K562 (cell line): ENCODE results near the gene RWDD3. TPM values are rescaled to one million over a fixed set of nuclear protein-coding genes. Genes with fewer than 3 reads are reported as not detected.

Experiments used
- ATF3 ChIP-seq, 2 experiments: fragments of 450-650 bp in 1 of 2; sonication (generic) in 1 of 2; formaldehyde crosslinking in 1 of 2; IDR thresholded peaks in 1 of 2; conservative IDR thresholded peaks in 1 of 2; 2 replicates each; pipeline versions ENCODE4 v1.6.1 to v1.8.1; 2016 to 2023; ENCODE audit warnings: mild to moderate bottlenecking in 2 of 2, moderate library complexity in 2 of 2, inconsistent platforms in 1 of 2, missing genetic modification reagents in 1 of 2
- BHLHE40 ChIP-seq: IDR thresholded peaks from 2 replicates; pipeline ENCODE4 v1.6.1; 2011; ENCODE audit warnings: low read length, improper control_type of control experiment
- CBX3 ChIP-seq, 2 experiments: IDR thresholded peaks; 1 replicate in 1 of 2; 2 replicates in 1 of 2; pipeline ENCODE4 v1.6.1; 2012; ENCODE audit warnings: inconsistent platforms in 2 of 2, low read length in 2 of 2, borderline replicate concordance in 1 of 2, control low read depth in 1 of 2
- ELF1 ChIP-seq: fragments of 200-800 bp; sonication (Bioruptor generic); IDR thresholded peaks from 2 replicates; pipeline ENCODE4 v1.6.1; 2016; ENCODE audit warnings: missing genetic modification characterization, missing compliant biosample characterization
- ELF4 ChIP-seq: fragments of 450-650 bp; formaldehyde crosslinking; IDR thresholded peaks from 2 replicates; pipeline ENCODE4 v1.4.0; 2022; ENCODE audit warnings: missing genetic modification characterization
- FOXA3 ChIP-seq, 2 experiments: fragments of 450-650 bp in 1 of 2; sonication (generic) in 1 of 2; formaldehyde crosslinking; IDR thresholded peaks in 1 of 2; conservative IDR thresholded peaks in 1 of 2; 2 replicates each; pipeline versions ENCODE4 v1.4.0 to v1.8.0; 2020 to 2022; ENCODE audit warnings: mild to moderate bottlenecking in 2 of 2, missing genetic modification reagents in 1 of 2
- GTF2E2 ChIP-seq: fragments of 200-800 bp; sonication (Bioruptor generic); IDR thresholded peaks from 2 replicates; pipeline ENCODE4 v1.6.1; 2016; ENCODE audit warnings: missing genetic modification characterization, missing compliant biosample characterization
- JUNB ChIP-seq: fragments of 450-650 bp; formaldehyde crosslinking; conservative IDR thresholded peaks from 2 replicates; pipeline ENCODE4 v1.4.0; 2020; ENCODE audit warnings: mild to moderate bottlenecking
- KLF1 ChIP-seq: fragments of 450-650 bp; IDR thresholded peaks from 2 replicates; pipeline ENCODE4 v1.6.1; 2016; ENCODE audit warnings: missing genetic modification characterization, missing compliant biosample characterization
- MAZ ChIP-seq, 2 experiments: fragments of 450-650 bp in 1 of 2; sonication (generic) in 1 of 2; formaldehyde crosslinking; IDR thresholded peaks in 1 of 2; conservative IDR thresholded peaks in 1 of 2; 2 replicates each; pipeline versions ENCODE4 v1.4.0 to v1.5.0; 2020; ENCODE audit warnings: mild to moderate bottlenecking in 1 of 2, missing genetic modification reagents in 1 of 2
- NEUROD1 ChIP-seq: fragments of 150-350 bp; IDR thresholded peaks from 2 replicates; pipeline ENCODE4 v1.6.1; 2014; ENCODE audit warnings: borderline replicate concordance, low read length, low read depth; ENCODE audit not compliant: partially characterized antibody
- PRMT5 ChIP-seq: sonication (generic); formaldehyde crosslinking; IDR thresholded peaks from 2 replicates; pipeline ENCODE4 v1.5.0; 2020; ENCODE audit warnings: missing genetic modification reagents
- RBFOX2 ChIP-seq: fragments of 200-400 bp; formaldehyde crosslinking; IDR thresholded peaks from 2 replicates; pipeline ENCODE4 v1.6.1; 2017; ENCODE audit warnings: low read depth, mild to moderate bottlenecking, low read length, moderate library complexity
- RBM14 ChIP-seq: fragments of 200-400 bp; formaldehyde crosslinking; IDR thresholded peaks from 2 replicates; pipeline ENCODE4 v1.6.1; 2018; ENCODE audit warnings: low read depth, mild to moderate bottlenecking, low read length, moderate library complexity, borderline replicate concordance; ENCODE audit not compliant: insufficient read depth
- SLC30A9 ChIP-seq: fragments of 250-450 bp; sonication (Bioruptor Pico); IDR thresholded peaks from 2 replicates; pipeline ENCODE4 v1.8.0; 2022; ENCODE audit warnings: mild to moderate bottlenecking, moderate library complexity
- TOE1 ChIP-seq, 2 experiments: fragments of 450-650 bp in 1 of 2; sonication (generic) in 1 of 2; formaldehyde crosslinking in 1 of 2; IDR thresholded peaks; 2 replicates each; pipeline versions ENCODE4 v1.7.1 to v1.8.0; 2016 to 2022; ENCODE audit warnings: borderline replicate concordance in 2 of 2, mild to moderate bottlenecking in 2 of 2, antibody characterized with exemption in 1 of 2, inconsistent platforms in 1 of 2, low read depth in 1 of 2, missing genetic modification reagents in 1 of 2, moderate library complexity in 1 of 2
- XRCC4 ChIP-seq: IDR thresholded peaks from one replicate; pipeline ENCODE4 v1.6.1; 2011; ENCODE audit not compliant: insufficient read depth, insufficient read length; ENCODE audit errors: extremely low read depth
- XRCC5 ChIP-seq: fragments of 200-400 bp; formaldehyde crosslinking; IDR thresholded peaks from 2 replicates; pipeline ENCODE4 v1.6.1; 2017; ENCODE audit warnings: low read depth, mild to moderate bottlenecking, low read length
- YBX1 ChIP-seq: fragments of 450-650 bp; IDR thresholded peaks from 2 replicates; pipeline ENCODE4 v1.7.1; 2016; ENCODE audit warnings: mild to moderate bottlenecking
- ZNF133 ChIP-seq: fragments of 250-450 bp; sonication (Bioruptor Pico); IDR thresholded peaks from 2 replicates; pipeline ENCODE4 v1.4.0; 2020; ENCODE audit warnings: mild to moderate bottlenecking
- polyA plus RNA-seq, 8 experiments: library from polyadenylated mRNA; depleted of rRNA in 4 of 8; stranded (reverse) in 5 of 8; unstranded in 3 of 8; fragments of >200 nt; fragmentation: Nextera tagmentation in 2 of 8; fragmentation: Illumina TruSeq in 1 of 8; extraction: Ambion mirVana in 2 of 8; extraction: Trizol in 1 of 8; gene quantifications; 2 replicates each; pipeline versions ENCODE4 v1.2.1 to v1.2.3, GENCODE V29; 2011 to 2014; ENCODE audit warnings: inconsistent platforms in 1 of 8, missing spikeins in 1 of 8
- total RNA-seq, 7 experiments: library from RNA; depleted of rRNA in 6 of 7; stranded (reverse); fragments of >200 nt in 6 of 7; fragmentation: Illumina TruSeq in 2 of 7; extraction: Trizol in 2 of 7; gene quantifications; 2 replicates each; pipeline versions ENCODE4 v1.2.1 to v1.2.3, GENCODE V29; 2011 to 2021; ENCODE audit warnings: low replicate concordance in 1 of 7
- TF ChIP-seq, protein P1 (sequence below): sonication (generic); formaldehyde crosslinking; IDR thresholded peaks from 2 replicates; pipeline ENCODE4 v1.8.1; 2023; ENCODE audit warnings: mild to moderate bottlenecking, missing genetic modification reagents, moderate library complexity
- TF ChIP-seq, protein P2 (sequence below): sonication (generic); formaldehyde crosslinking; IDR thresholded peaks from 2 replicates; pipeline ENCODE4 v1.8.0; 2022; ENCODE audit warnings: mild to moderate bottlenecking, missing genetic modification reagents

Gene RWDD3
- total and polyA plus RNA-seq, 9 of the 15 experiments (the other 6 are each of a cell fraction or from before 2014, with no cell fraction given), result 21.6 to 65.0 (median 34.9) TPM

DNA sequence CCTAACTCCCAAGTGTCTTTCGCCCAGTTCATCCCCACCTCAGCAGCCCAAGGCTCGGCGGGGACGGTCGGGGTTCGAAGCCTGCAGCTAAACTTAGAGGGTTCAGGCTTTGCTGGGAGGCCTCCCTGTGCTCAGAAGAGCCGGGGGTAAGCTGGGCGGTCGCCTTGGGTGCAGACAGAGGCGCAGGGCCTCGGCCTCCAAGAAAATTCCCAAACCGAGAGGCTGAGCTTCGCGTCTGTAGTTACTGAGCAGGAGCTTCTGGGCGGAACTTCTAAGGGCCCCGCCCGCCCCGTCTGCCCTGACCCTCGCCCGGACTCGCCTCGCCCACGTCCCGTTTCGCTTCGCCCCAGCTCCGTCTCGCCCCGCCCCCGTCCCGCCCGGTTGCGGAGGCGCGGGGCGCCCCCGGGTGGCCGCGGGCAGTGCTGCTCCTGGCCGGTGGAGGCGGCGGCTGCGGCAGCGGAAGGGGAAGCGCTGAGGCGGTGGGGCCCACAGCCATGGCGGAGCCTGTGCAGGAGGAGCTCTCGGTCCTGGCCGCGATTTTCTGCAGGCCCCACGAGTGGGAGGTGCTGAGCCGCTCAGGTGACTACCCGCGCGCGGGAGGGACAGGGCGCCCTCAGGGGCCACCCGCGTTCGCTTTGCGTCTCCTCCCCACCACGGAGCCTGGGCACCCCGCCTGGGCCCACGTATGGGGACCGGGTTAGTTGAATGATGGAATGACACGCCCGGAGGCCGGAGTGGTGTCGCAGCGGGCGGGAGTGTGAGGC, at the start of gene RWDD3 (continued):
- TF ChIP-seq, protein P1, sequence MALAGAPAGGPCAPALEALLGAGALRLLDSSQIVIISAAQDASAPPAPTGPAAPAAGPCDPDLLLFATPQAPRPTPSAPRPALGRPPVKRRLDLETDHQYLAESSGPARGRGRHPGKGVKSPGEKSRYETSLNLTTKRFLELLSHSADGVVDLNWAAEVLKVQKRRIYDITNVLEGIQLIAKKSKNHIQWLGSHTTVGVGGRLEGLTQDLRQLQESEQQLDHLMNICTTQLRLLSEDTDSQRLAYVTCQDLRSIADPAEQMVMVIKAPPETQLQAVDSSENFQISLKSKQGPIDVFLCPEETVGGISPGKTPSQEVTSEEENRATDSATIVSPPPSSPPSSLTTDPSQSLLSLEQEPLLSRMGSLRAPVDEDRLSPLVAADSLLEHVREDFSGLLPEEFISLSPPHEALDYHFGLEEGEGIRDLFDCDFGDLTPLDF (CRISPR knock-in tag), result no peak
- TF ChIP-seq, protein P2, sequence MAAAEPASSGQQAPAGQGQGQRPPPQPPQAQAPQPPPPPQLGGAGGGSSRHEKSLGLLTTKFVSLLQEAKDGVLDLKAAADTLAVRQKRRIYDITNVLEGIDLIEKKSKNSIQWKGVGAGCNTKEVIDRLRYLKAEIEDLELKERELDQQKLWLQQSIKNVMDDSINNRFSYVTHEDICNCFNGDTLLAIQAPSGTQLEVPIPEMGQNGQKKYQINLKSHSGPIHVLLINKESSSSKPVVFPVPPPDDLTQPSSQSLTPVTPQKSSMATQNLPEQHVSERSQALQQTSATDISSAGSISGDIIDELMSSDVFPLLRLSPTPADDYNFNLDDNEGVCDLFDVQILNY, result peak; percentile 61; the same call in 1 of the 2 replicates
- TF ChIP-seq JUNB (CRISPR knock-in tag), result no peak
- no peak for TF ChIP-seq GTF2E2
- no peak for TF ChIP-seq YBX1
- TF ChIP-seq NEUROD1, result no peak
- TF ChIP-seq FOXA3 (CRISPR knock-in tag; conservative IDR thresholded peaks at IDR 0.05 in 1 of 2, IDR thresholded peaks at IDR 0.05 in 1 of 2), result peak in 1 of 2 experiments; percentile 80; a peak in 1 of 4 replicates
- TF ChIP-seq MAZ (CRISPR knock-in tag; conservative IDR thresholded peaks at IDR 0.05 in 1 of 2, IDR thresholded peaks at IDR 0.05 in 1 of 2), result peak; percentile 91 to 97
- TF ChIP-seq KLF1 (tag), result no peak
- TF ChIP-seq TOE1 (IDR thresholded peaks at IDR 0.05; ENCODE audit: borderline replicate concordance), result no peak
- TF ChIP-seq TOE1 (CRISPR knock-in tag; IDR thresholded peaks at IDR 0.05; ENCODE audit: borderline replicate concordance, low read depth), result no peak
- TF ChIP-seq XRCC4, result no peak
- no peak for TF ChIP-seq RBM14
- TF ChIP-seq ZNF133 (CRISPR knock-in tag), result no peak
- TF ChIP-seq ELF1, result peak; percentile 70
- TF ChIP-seq CBX3 (IDR thresholded peaks at IDR 0.05; ENCODE audit: borderline replicate concordance in 1 of 2, low read length in 2 of 2), result peak in 1 of 2 experiments; percentile 70; a peak in 1 of 3 replicates
- TF ChIP-seq PRMT5 (CRISPR knock-in tag), result no peak
- TF ChIP-seq ELF4, result no peak
- TF ChIP-seq XRCC5, result peak; percentile 81
- no peak for TF ChIP-seq ATF3 (IDR thresholded peaks at IDR 0.05)
- TF ChIP-seq ATF3 (CRISPR knock-in tag; conservative IDR thresholded peaks at IDR 0.05), result no peak; the same call in 1 of the 2 replicates
- no peak for TF ChIP-seq SLC30A9 (CRISPR knock-in tag)
- TF ChIP-seq RBFOX2, result peak; percentile 93
- peak; percentile 32; the same call in 1 of the 2 replicates for TF ChIP-seq BHLHE40
